ENCODE measurements around the gene C11orf68.
"Not testable (repeated sequence)": the region's sequence is repeated elsewhere in the genome, so short reads cannot be mapped to it uniquely, and the experiment has no call there.

The C11orf68 gene

DNA sequence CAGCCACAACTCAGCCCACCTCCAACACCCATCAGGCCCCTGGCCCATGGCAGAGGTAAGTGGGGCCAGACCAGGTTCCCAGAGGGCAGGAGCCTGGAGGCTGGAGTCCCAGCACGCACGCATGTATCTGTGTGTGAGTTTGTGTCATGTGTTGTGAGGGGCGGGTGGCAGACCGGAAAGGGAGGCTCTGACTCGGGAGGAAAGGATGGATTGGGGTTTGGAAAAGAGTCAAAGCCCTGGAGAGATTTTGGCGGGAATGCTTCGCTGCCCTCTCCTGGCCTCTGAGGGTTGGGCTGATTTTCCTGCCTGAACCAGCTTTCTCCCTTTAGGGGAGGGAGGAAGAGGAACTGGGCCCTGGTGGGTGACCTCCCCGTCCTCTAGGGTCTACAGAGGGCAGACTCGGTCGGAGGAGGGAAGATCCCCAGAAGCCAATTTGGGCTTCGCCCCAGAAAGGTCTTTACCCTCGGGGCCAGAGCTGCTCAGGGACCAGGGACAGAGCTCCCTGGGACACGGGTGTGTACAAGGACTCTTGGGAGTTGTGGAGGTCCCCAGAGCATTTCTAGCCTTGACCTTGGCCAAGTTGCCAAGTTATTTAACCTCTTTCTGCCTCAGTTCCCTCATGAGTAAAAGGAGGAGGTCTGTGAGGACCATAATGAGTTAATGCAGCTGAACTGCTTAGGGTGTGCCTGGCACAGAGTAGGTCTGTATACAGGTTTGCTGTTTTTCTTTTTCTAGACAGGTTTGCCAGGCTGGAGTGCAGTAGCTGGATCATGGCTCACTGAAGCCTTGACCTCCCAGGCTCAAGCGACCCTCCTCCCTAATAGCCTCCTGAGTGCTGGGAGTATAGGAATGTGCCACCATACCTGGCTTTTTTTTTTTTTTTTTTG is 6.9 kb downstream of the C11orf68 start:
- DNase-seq: peak in 1 of 3 donors; percentile 46

DNA sequence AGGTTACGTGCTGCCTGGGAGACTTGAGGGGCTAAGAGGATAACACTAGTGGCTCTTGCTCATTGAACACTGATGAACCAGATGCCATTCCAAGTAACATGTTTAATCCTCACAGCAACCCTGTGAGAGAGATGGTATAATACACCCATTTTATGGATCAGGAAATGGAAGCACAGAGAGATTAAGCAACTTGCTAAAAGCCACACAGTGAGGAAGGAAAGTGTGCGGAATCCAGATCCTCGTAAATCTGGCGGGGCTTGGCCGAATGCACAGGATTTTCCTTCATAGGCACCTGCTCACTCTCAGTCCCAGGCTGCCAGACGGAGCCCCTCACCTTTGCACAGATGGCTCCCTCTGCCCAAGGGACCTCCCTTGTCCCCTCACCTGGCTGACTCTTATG is 11.0 kb downstream of the C11orf68 start:
- DNase-seq: no peak

- DNase-seq: no peak
These were observed 12.3 kb downstream of the C11orf68 start for GRCh38 chr11:65906602-65907001.

DNA sequence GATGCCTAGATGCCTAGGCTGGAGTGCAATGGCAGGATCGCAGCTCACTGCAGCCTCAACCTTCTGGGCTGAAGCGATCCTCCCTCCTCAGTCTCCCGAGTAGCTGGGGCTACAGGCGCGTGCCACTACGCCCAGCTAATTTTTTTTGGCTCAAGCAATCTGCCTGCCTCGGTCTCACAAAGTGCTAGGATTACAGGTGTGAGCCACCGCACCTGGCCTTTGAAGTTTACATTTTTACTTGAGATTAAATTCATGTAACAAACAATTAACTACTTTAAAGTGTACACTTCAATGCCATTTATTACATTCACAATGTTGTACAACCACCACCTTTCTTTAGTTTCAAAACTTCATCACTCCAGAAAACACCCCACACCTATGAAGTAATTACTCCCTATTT is 15.1 kb downstream of the C11orf68 start:
- DNase-seq: no peak

DNA sequence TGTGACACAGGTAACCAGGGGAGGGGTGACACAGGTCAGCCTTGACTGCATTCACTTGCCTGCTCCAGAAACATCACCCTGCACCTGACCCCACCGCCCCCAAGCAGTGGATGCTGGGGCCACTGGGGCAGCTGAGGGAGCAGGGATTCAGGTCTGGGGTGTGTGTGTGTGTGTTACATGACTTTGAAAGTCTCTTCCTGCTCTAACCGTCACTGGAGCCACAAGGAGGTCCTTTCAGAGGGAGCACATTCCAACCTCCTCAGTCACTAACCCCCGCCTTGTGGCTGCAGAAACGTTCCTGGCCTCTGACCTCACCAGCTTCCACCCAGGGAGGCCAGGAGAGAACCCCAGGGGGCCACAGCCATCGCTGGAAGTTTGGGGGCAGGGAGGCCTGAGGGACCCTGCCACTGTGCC is 15.8 kb downstream of the C11orf68 start:
- DNase-seq: no peak

DNA sequence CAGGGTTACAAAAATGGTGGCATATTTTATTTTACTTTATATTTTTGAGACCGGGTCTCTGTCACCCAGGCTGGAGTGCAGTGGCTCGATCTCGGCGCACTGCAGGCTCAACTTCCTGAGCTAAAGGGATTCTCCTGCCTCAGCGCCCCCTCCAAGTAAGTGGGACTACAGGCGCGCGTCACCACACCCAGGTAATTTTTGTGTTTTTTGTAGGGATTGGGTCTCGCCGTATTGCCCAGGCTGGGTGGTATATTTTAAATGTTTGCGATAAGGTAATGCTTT is 18.0 kb downstream of the C11orf68 start:
- no peak for DNase-seq

DNA sequence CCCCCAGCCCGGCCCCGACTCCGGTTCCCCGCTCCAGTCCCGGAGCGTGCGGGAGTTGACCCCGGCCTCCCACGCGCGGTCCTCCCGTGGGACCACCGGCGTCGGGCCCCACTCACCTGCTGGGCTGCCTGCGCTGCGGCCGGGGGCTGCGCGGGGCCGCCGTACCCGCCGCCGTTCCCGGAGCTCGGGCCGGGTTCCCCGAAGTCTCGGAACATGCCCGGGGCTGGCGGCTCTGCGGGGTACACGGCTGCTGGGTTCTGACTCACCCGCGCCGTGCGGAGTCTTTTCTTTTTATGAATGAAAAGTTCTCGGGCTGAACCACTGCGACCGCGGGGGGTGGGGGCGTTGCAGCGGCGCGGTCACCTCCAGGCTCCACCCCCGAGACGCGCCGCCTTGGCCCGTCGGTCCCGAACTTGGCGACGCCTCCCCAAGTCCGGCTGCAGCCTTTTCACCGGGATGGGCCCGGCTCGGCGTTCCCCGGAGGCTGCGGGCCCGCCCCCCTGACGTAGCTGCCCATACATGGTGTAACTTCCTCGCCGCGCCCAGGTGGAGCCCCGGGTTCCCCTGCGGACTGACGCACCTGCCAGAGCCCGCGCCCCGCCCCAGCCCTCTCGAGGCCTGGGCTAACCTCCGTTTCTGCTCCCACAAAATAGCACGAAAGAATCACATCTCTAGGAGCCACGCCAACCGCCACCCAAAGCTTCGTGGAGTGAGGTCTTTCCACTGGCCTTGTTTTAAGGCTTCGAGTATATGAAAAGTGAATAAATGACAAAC is 18.6 kb downstream of the C11orf68 start, which contains the start of gene FOSL1:
Gene FOSL1, minus strand, starts transcription at position 264 of the 774 bp plus-strand sequence. Its CDS starts 49 bp downstream, at position 215.
- peak; percentile 96 to 98 (median 97) for DNase-seq

DNA sequence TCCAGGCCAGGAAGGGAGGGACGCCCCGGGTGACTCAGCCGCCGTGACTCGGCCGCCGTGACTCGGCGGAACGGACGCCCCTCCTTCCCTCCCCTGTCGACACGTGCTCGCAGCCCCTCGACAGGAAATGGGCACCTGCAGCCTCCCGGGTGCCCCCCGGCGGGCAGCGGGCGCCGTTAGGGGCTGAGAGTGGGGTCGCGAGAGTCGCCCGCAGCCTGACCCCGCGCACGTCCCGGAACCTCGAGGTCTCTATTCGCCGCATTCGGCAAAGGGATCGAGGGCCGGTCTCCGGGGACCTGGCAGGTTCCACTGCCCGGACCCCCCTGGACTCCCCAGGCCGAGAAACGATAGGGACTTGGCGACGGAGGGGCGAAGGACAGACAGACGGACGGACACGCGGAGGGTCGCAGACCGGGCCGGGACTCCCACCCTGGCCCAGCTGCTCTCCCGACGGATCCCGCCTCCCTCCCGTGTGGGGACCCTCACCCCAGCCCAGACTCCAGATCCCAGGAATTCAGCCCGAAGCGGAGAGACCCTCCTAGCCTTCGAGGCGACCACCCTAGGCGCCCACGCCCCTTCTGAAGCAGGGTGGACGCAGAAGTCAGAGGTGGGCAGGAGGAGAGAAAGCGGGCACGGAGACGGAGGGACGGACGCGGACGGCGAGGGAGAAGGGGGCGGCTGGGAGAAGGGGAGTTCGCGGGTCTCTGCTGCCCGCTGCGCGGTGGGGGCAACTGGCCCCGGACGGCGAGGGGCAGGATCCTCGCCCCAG is 19.3 kb downstream of the C11orf68 start:
- DNase-seq: peak; percentile 90 to 95 (median 91)

GRCh38 chr11:65898656-65899355 is 20.1 kb downstream of the C11orf68 start:
- DNase-seq: no peak

- DNase-seq: no peak
These were observed 21.8 kb downstream of the C11orf68 start for GRCh38 chr11:65897020-65897471.

DNA sequence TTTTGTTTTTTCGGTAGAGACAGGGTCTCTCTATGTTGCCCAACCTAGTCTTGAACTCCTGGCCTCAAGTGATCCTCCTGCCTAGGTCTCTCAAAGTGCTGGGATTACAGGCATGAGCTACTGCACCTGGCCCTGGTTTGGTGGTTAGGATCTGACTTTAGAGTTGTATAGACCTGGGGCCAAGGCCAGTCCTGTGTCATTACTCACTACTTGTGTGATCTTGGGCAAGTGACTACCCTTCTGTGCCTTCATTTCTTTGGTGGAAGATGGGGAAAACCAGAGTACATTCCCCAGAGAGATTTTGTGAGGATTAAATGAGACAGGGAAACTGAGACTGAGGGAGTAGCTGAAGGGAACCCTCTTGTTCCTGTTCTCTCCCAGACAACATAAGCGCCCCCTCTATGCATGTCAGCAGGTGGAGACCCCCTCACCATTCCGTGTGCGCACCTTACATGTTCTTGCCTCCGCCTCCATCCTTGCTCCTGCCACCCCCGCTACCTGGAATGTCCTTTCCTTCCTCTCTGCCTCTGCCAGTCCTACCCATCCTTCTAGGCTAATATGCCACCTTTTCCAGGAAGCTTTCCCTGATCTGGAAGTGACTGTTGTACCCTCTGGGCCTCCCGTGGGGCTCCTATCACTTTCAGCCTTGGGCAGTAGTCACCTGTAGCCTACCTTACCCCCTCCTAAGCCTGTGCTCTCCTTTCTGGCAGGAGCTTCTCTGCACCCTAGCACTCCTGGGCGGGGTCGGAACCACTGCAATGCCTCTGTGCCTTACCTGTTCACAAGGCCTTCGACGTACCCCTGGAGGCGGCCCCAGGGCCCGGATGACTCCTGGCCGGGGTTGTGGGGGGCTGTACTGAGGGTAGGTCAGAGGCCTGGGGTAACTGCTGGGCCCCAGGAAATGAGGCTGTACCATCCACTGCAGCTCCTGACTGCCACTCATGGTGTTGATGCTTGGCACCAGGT is 22.5 kb downstream of the C11orf68 start:
- peak; percentile 46 to 62 (median 53) for DNase-seq

- DNase-seq: no peak
These were observed 23.3 kb downstream of the C11orf68 start for GRCh38 chr11:65895482-65895981.

DNA sequence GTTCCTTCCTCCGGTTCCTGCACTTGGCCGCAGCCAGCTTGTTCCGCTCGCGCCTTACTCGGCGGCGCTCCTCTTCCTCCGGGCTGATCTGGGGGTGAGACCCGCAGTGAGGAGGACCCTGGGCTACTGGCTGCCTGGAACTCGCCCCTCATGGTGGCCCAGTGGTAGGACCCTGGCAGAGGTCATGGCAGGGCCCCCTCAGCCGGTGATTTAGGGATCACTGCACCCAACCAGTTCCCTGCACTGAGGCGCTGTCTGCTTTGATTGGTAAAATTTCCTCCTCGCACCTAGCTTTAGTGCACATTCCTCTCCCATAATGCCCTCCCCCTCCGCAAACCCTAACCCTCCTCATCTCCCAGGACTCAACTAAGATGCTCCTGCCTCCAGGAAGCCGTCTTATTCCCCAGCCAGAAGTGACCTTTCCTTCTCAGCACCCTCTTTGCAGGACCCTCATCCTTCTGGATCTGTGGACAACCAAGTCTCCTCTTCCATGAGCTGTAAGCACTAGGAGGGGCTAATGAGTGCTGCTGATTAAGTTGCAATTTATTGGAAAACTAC is 24.7 kb downstream of the C11orf68 start:
- DNase-seq: peak in 2 of 3 donors; percentile 46 to 62

DNA sequence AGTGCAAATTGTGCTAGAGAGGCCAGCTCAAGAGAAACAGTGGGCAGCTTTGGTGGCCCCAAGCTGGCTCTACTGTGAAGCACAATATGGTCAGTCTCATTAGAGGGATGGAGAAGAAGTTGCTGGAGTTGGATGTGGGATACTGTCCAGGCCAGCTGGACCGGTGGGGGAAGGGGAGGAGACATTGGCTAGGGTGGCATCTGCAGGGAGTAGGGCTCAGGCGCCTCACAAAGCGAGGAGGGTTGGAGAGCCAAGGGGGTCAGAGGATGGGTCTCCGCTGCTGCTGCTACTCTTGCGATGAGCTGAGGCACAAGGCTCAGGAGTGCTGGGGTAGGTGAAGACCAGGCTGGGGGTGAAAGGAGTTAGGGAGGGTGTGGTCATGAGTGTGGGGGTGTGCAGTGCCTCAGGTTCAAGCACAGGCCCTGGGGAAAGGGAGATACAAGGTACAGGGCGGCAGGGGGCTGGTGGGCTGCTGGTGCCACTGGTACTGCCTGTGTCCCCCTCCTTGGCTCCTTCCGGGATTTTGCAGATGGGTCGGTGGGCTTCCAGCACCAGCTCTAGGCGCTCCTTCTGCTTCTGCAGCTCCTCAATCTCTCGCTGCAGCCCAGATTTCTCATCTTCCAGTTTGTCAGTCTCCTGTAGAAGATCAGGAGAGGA is 26.1 kb downstream of the C11orf68 start:
- no peak for DNase-seq

GRCh38 chr11:65892137-65892540 is 26.7 kb downstream of the C11orf68 start:
- not testable (repeated sequence) for DNase-seq

DNA sequence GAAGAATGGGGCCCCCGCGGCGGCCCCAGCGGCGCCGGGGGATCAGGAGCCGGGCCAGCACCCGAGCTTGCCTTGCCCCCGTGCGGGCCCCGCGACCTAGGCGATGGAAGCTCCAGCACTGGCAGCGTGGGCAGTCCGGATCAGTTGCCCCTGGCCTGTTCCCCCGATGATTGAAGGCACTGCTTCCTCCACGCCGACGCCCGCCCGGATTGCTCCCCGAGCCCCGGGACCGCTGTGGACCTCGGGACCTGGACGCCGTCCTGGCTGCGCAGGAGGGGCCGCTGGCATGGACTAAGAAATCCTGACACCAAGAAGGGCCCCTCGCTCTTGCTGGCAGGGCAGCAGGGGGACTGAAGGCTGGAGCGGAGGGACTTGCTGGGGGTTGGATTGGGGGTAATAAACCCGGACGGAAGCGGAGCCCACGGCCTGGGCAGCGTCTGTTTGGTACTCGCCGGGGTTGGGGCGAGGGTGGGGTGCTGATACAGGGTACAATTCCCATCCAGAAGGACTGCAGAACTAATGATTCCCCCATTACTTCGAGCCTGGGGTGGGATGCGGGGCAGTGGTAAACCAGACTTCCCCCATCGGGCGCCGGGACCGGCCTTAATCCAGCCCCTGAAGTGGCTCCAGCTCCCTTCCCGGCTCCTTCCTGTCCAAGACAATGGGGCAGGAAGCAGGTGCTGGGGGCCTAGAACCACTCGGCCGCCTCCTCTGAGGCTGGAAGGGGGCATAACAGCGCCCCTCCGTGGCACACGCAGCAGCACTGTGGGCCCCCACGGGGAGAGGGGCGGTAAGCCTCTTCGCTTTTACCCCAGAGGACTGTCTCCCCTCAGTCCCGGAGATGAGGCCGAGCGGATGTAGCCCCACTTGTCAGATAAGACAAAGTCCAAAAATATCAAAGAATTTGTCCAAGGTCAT is 27.4 kb downstream of the C11orf68 start:
- DNase-seq: peak in 1 of 3 donors; percentile 23

DNA sequence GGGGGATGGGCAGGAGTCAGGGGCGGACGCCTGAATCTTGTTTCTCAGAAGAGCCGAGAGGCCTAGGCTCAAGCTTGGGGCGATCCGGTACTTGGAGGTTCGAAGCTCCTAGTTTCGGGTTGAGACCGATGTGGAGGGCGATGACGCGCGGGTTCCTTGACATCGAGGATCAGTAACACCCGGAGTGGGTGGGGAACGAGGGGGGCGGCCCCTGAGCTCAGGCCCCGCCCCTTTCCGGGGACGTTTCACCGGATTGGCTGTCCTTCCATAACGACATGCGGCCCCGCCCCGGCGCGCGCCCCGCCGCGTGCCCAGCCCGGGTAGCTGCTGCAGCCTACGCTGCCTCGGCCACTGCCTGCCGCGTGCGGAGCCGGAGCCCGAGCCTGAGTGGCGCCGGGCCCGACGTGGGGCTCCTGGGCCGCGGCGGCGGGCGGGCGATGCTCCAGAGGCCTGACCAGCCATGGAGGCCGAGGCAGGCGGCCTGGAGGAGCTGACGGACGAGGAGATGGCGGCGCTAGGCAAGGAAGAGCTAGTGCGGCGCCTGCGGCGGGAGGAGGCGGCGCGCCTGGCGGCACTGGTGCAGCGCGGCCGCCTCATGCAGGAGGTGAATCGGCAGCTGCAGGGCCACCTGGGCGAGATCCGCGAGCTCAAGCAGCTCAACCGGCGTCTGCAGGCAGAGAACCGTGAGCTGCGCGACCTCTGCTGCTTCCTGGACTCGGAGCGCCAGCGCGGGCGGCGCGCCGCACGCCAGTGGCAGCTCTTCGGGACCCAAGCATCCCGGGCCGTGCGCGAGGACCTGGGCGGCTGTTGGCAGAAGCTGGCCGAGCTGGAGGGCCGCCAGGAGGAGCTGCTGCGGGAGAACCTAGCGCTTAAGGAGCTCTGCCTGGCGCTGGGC is 28.3 kb downstream of the C11orf68 start, which contains the start of gene CCDC85B:
Gene CCDC85B, plus strand, starts transcription at position 350 of the 895 bp plus-strand sequence. Its CDS starts 111 bp downstream, at position 461.
- peak; percentile 99 to 100 (median 99) for DNase-seq

Measured in suppressor macrophage treated with lipopolysaccharide for 1 hour (primary cell).